ENCODE results near the gene FBXL16. TPM values are rescaled to one million over a fixed set of nuclear protein-coding genes. Genes with fewer than 3 reads are reported as not detected.

The FBXL16 gene
- total RNA-seq, 1 experiment from 2014 or later, result 1.1 TPM

GRCh38 chr16:643050-643368, 62.6 kb downstream of the FBXL16 start:
- Histone ChIP-seq H3K27ac (ENCODE audit: low read depth, low read length, poor library complexity, severe bottlenecking) (no peak overlapping the region), H3K4me1 (ENCODE audit: insufficient read depth, low read length, poor library complexity, severe bottlenecking) (peaks cover 10% of the 10 kb centered on the region), H3K4me3 (ENCODE audit: low read depth, low read length, poor library complexity, severe bottlenecking) (peak overlapping the region; percentile 77), H3K36me3 (ENCODE audit: insufficient read depth, low read length, poor library complexity, severe bottlenecking) (no peaks in the 10 kb centered on the region), H3K9me3 (ENCODE audit: low read depth, low read length, poor library complexity, severe bottlenecking) (no peaks in the 10 kb centered on the region), H3K27me3 (replicated peaks; ENCODE audit: insufficient read depth, low read depth, low read length, poor library complexity) (no peaks in the 10 kb centered on the region)
- CTCF ChIA-PET, result no interaction called here
- TF ChIP-seq, protein P1, sequence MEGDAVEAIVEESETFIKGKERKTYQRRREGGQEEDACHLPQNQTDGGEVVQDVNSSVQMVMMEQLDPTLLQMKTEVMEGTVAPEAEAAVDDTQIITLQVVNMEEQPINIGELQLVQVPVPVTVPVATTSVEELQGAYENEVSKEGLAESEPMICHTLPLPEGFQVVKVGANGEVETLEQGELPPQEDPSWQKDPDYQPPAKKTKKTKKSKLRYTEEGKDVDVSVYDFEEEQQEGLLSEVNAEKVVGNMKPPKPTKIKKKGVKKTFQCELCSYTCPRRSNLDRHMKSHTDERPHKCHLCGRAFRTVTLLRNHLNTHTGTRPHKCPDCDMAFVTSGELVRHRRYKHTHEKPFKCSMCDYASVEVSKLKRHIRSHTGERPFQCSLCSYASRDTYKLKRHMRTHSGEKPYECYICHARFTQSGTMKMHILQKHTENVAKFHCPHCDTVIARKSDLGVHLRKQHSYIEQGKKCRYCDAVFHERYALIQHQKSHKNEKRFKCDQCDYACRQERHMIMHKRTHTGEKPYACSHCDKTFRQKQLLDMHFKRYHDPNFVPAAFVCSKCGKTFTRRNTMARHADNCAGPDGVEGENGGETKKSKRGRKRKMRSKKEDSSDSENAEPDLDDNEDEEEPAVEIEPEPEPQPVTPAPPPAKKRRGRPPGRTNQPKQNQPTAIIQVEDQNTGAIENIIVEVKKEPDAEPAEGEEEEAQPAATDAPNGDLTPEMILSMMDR (conservative IDR thresholded peaks at IDR 0.05; ENCODE audit: low read depth, low read length), result no peak
- no peak for TF ChIP-seq EZH2 (IDR thresholded peaks at IDR 0.05; ENCODE audit: borderline replicate concordance, low read depth, low read length, poor library complexity, severe bottlenecking)
- intact Hi-C loops (cut with micrococcal nuclease; ENCODE audit: unreplicated experiment), result no loop called here
- DNase-seq (ENCODE audit: low spot score), result no peak
- no TSS peak for BruUV-seq (replicated peaks)
- POLR2A ChIA-PET (ENCODE audit: low non-redundant PET), result no interaction called here

Other genes starting within 250 kb of the FBXL16 start
- gene CAPN15, start 178.1 kb downstream of the FBXL16 start, total RNA-seq (2021), result 77.7 and 91.2 TPM in 2 replicates
- gene PRR35, start 145.4 kb downstream of the FBXL16 start, total RNA-seq (2021), result 0.13 TPM in 1 of 2 replicates, not detected in the other
- 0.21 and 0.52 TPM in 2 replicates for gene NHLRC4, start 138.8 kb downstream of the FBXL16 start, total RNA-seq (2021)
- 59.4 and 65.7 TPM in 2 replicates for gene PIGQ, start 135.8 kb downstream of the FBXL16 start, total RNA-seq (2021)
- gene RAB40C, start 115.7 kb downstream of the FBXL16 start, total RNA-seq (2021), result 19.9 and 20.6 TPM in 2 replicates
- 1.7 and 1.8 TPM in 2 replicates for gene WFIKKN1, start 74.8 kb downstream of the FBXL16 start, total RNA-seq (2021)
- gene METTL26, start 69.5 kb downstream of the FBXL16 start, total RNA-seq (2021), result 136 and 138 TPM in 2 replicates
- 22.4 and 27.1 TPM in 2 replicates for gene MCRIP2, start 64.0 kb downstream of the FBXL16 start, total RNA-seq (2021)
- 143 and 147 TPM in 2 replicates for gene WDR90, start 56.4 kb downstream of the FBXL16 start, total RNA-seq (2021)
- gene RHOT2, start 37.7 kb downstream of the FBXL16 start, total RNA-seq (2021), result 184 and 193 TPM in 2 replicates
- 1.5 and 2.3 TPM in 2 replicates for gene RHBDL1, start 30.1 kb downstream of the FBXL16 start, total RNA-seq (2021)
- gene STUB1, start 25.4 kb downstream of the FBXL16 start, total RNA-seq (2021), result 88.2 and 95.2 TPM in 2 replicates
- gene JMJD8, start 21.5 kb downstream of the FBXL16 start, total RNA-seq (2021), result 78.1 and 87.1 TPM in 2 replicates
- gene WDR24, start 15.4 kb downstream of the FBXL16 start, total RNA-seq (2021), result 17.7 and 18.2 TPM in 2 replicates
- 0.86 and 1.8 TPM in 2 replicates for gene METRN, start 9.3 kb upstream of the FBXL16 start, total RNA-seq (2021)
- gene ANTKMT, start 15.3 kb upstream of the FBXL16 start, total RNA-seq (2021), result 21.2 and 26.0 TPM in 2 replicates
- 0.28 and 1.4 TPM in 2 replicates for gene CCDC78, start 20.6 kb upstream of the FBXL16 start, total RNA-seq (2021)
- gene HAGHL, start 21.3 kb upstream of the FBXL16 start, total RNA-seq (2021), result 2.5 and 3.5 TPM in 2 replicates
- 48.4 and 50.0 TPM in 2 replicates for gene CIAO3, start 35.2 kb upstream of the FBXL16 start, total RNA-seq (2021)
- not detected in 2 replicates for gene MSLN, start 54.9 kb upstream of the FBXL16 start, total RNA-seq (2021)
- 36.1 and 41.1 TPM in 2 replicates for gene RPUSD1, start 82.6 kb upstream of the FBXL16 start, total RNA-seq (2021)
- gene CHTF18, start 82.8 kb upstream of the FBXL16 start, total RNA-seq (2021), result 124 and 125 TPM in 2 replicates
- not detected in 2 replicates for gene GNG13, start 94.9 kb upstream of the FBXL16 start, total RNA-seq (2021)

All from A673 (cell line).